ENCODE data around the gene ARHGEF10L. TPM values are rescaled to one million over a fixed set of nuclear protein-coding genes. Genes with fewer than 3 reads are reported as not detected.

Gene ARHGEF10L
- total and polyA plus RNA-seq, 5 donors from 2014 or later, result not detected

DNA sequence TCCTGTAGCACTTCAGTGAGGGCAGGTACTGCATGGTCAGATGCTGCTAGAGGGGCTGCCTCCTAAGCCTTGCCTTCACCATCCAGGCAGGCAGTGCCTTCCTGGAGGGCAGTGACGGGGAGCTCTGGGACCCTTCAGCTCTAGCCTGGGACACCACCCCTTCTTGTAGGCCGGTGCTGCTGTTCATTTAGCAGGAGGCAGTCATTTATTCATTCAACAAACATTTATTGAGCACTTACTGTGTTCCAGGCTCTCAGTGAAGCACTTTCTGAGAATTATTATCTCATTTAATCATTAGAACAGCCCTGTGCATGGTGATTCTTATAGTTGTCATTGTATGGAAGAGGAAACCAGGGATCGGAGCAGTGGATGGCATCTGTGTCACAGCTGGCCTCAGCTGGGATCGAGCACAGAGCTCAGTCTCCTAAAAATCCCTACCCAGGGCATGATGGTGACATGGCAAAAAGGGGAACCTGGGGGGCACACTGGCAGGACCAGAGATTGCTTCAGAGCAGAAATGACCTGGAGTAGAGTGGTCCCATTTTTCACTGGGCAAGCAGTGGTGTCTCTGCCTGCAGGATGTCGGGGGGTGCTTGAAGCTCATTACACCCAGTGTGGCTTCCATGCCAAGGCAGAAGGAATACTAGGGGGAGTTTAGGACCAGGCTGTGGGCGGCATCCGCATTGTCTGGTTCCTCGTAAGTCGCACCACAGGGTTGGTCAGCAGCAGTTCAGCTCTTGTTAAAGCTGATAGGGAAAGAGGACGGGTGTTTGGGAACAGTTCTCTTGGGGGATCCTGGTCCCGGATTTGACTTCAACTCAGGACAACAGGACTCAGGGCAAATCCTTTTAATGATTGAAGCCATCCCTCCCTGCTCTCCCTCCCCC lies 28.8 kb downstream of the ARHGEF10L start:
- no peak overlapping the region for H3K27ac Mint-ChIP-seq
- Histone ChIP-seq H3K9me3 (ENCODE audit: control insufficient read depth in 2 of 2, low read length in 2 of 2) (no peaks in the 10 kb centered on the region), H3K4me3 (ENCODE audit: low read depth, low read length) (no peak overlapping the region), H3K27me3 (ENCODE audit: control insufficient read depth, insufficient read depth, low read length) (no peaks in the 10 kb centered on the region), H3K36me3 (ENCODE audit: control insufficient read depth, insufficient read depth, low read length) (no peaks in the 10 kb centered on the region), H3K4me1 (ENCODE audit: control insufficient read depth, insufficient read depth, low read length, poor library complexity, severe bottlenecking) (no peaks in the 10 kb centered on the region), H3K27ac (ENCODE audit: insufficient read depth, low read length, poor library complexity, severe bottlenecking) (no peak overlapping the region)
- H3K9me3 Mint-ChIP-seq, result peaks cover 0 to 1% (median 0%) of the 10 kb centered on the region in 7 donors
- no peaks in the 10 kb centered on the region for H3K36me3 Mint-ChIP-seq
- peaks cover 5% of the 10 kb centered on the region for H3K27me3 Mint-ChIP-seq
- ATAC-seq (ENCODE audit: low read depth in 2 of 2), result no peak
- DNase-seq, result no peak
- H3K4me1 Mint-ChIP-seq, result no peaks in the 10 kb centered on the region
- H3K4me3 Mint-ChIP-seq, result no peak overlapping the region

DNA sequence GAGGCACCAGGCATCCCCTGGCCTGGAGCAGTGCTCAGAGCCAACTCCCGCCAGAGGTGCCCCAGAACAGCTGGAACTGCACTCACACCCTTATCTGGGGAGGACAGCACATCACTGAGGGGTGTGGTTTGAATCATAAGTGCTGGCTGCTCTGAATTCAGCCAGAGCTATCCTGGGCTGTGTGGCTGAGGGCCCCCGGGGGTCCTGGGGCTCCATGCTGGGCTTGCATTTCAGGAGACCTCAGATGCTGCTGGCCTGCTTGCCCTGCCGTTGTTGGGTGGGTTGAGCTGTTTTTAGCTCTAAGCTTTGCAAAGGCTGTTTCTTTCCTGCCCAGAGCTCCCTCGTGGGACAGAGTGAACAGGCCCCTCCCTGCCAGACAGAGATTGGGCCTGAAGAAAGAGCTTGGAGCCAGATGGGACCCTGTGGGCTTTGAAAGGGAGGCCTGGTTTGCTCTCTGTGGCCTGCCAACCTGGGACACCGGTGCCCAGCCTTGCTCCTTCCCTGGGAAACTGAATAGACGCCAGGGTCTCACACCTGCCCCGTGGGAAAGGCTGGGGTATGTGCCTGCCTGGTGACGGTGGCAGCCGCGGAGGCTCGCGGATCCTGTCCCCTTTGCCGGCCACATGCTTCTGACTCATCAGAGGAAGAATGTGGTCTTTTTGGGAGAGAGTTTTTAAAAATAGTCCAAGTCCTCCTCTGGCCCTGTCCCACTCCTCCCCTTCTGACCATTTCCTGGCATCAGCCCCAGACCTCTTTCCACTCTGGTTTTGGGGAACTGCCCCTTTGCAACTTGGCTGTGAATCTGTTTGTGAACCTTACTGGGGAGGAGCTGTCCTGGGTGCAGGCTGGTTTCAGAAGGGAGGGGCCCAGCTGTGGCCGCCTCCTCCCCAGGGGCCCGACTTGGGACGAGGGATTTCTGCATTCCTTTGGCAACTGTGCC lies 30.0 kb downstream of the ARHGEF10L start:
- no peak for ATAC-seq (ENCODE audit: low read depth in 2 of 2)

DNA sequence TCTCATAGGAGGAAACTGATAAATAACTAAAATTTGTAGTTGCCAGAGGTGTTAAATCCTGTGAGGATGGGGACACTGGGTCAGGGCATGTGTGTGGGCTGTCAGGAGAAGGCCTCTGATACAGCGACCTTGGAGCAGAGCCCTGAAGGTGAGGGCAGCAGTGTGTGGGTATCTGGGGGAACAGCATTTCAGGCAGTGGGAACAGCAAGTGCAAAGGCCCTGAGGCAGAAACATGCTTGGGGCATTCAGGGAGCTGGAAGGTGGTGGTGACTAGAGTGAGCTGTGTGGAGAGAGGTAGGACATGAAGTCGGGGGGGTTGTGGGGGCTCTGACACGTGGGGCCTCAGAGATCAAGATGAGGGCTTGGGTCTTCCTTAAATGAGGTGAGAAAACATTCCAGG lies 30.7 kb downstream of the ARHGEF10L start:
- no peak overlapping the region for H3K27ac ChIP-seq (ENCODE audit: insufficient read depth, low read length, poor library complexity, severe bottlenecking)
- no peak for DNase-seq
- no peak overlapping the region for H3K4me3 Mint-ChIP-seq
- no peak for ATAC-seq (ENCODE audit: low read depth in 2 of 2)
- H3K36me3 Mint-ChIP-seq, result no peaks in the 10 kb centered on the region
- H3K27me3 Mint-ChIP-seq, result peaks cover 5% of the 10 kb centered on the region
- H3K27me3 ChIP-seq (ENCODE audit: control insufficient read depth, insufficient read depth, low read length), result no peaks in the 10 kb centered on the region
- no peak overlapping the region for H3K27ac Mint-ChIP-seq
- no peaks in the 10 kb centered on the region for H3K4me1 Mint-ChIP-seq
- no peak overlapping the region for H3K4me3 ChIP-seq (ENCODE audit: low read depth, low read length)
- H3K36me3 ChIP-seq (ENCODE audit: control insufficient read depth, insufficient read depth, low read length), result no peaks in the 10 kb centered on the region
- no peaks in the 10 kb centered on the region for H3K4me1 ChIP-seq (ENCODE audit: control insufficient read depth, insufficient read depth, low read length, poor library complexity, severe bottlenecking)
- H3K9me3 Mint-ChIP-seq, result peaks cover 0 to 1% (median 0%) of the 10 kb centered on the region in 7 donors
- H3K9me3 ChIP-seq (ENCODE audit: control insufficient read depth in 2 of 2, low read length in 2 of 2), result no peaks in the 10 kb centered on the region

More for the DNA sequence above, 30.0 kb downstream of the ARHGEF10L start:
- peaks cover 5% of the 10 kb centered on the region for H3K27me3 Mint-ChIP-seq
- H3K27ac Mint-ChIP-seq, result peak overlapping the region in 1 of 3 donors; percentile 11
- Histone ChIP-seq H3K27ac (ENCODE audit: insufficient read depth, low read length, poor library complexity, severe bottlenecking) (no peak overlapping the region), H3K4me1 (ENCODE audit: control insufficient read depth, insufficient read depth, low read length, poor library complexity, severe bottlenecking) (no peaks in the 10 kb centered on the region), H3K36me3 (ENCODE audit: control insufficient read depth, insufficient read depth, low read length) (no peaks in the 10 kb centered on the region), H3K4me3 (ENCODE audit: low read depth, low read length) (no peak overlapping the region), H3K27me3 (ENCODE audit: control insufficient read depth, insufficient read depth, low read length) (no peaks in the 10 kb centered on the region), H3K9me3 (ENCODE audit: control insufficient read depth in 2 of 2, low read length in 2 of 2) (no peaks in the 10 kb centered on the region)
- no peak overlapping the region for H3K4me3 Mint-ChIP-seq
- peaks cover 0 to 1% (median 0%) of the 10 kb centered on the region in 7 donors for H3K9me3 Mint-ChIP-seq
- no peaks in the 10 kb centered on the region for H3K36me3 Mint-ChIP-seq
- H3K4me1 Mint-ChIP-seq, result no peaks in the 10 kb centered on the region
- DNase-seq, result no peak

DNA sequence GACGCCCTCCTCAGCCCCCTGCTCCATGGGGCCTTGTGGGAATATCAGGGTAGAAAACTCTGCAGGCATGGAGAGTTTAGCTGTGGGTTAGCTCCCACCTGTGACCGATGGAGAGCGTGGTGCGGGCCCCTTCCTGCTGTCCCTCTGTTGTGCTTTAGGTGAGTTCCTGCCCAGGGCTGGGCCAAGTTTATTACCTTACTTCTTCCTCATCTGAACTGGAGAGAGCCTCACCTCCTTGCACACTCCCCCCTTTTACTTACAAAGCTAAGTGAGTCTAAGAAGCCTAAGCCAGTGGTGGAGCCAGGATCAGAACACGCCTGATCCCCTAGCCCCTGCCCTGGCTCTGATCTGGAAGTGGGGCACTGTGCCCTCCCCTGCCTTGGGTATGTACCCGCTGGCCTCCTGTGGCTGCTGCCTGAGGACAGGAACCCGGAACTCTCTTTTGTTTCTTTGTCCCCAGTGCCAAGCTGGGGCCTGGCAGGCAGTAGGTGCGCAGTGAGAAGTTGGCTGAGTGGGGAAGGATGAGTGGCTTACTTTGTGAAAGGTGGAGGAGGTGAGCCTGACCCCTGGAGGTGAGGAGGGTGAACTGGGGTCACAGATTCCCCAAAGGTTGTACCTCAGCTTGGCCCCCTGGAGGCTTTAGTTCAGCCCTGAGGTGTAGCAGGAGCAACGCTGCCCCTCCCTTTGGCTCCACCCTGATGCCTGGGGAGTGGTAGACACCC lies 32.9 kb downstream of the ARHGEF10L start:
- Mint-ChIP-seq H3K4me3 (no peak overlapping the region), H3K9me3 (no peaks in the 10 kb centered on the region), H3K27ac (no peak overlapping the region), H3K36me3 (no peaks in the 10 kb centered on the region), H3K4me1 (no peaks in the 10 kb centered on the region), H3K27me3 (peaks cover 5% of the 10 kb centered on the region)
- no peak overlapping the region for H3K27ac ChIP-seq (ENCODE audit: insufficient read depth, low read length, poor library complexity, severe bottlenecking)
- no peaks in the 10 kb centered on the region for H3K9me3 ChIP-seq (ENCODE audit: control insufficient read depth in 2 of 2, low read length in 2 of 2)
- H3K27me3 ChIP-seq (ENCODE audit: control insufficient read depth, insufficient read depth, low read length), result no peaks in the 10 kb centered on the region
- DNase-seq, result peak in 1 of 3 donors; percentile 2
- H3K4me1 ChIP-seq (ENCODE audit: control insufficient read depth, insufficient read depth, low read length, poor library complexity, severe bottlenecking), result no peaks in the 10 kb centered on the region
- no peak overlapping the region for H3K4me3 ChIP-seq (ENCODE audit: low read depth, low read length)
- ATAC-seq (ENCODE audit: low read depth in 2 of 2), result no peak
- no peaks in the 10 kb centered on the region for H3K36me3 ChIP-seq (ENCODE audit: control insufficient read depth, insufficient read depth, low read length)

DNA sequence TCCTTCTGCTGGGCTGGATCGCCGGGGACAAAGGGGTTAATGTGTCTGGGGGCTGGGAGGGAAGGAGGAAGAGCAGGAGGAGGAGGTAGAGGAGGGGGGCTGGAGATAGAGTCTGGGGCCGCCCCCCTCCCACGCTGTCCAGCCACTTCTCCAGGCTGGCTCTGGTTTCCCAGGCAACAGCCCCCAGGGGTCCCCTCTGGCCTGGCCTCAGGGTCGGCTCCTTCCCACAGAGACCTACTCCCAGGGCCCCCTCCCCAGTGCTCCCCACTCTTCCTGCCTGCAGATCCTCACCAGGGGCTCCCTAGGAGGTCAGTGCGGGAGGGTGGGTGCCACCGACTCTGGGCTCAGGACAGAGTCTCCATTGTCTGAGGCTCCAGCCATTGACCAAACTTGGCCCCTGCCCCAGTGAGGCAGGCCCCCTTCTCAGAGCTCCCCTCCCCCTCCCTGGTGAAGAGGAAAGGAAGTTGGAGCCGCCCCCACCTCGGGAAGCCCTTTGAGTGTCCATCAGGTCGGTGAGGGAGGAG lies 34.1 kb downstream of the ARHGEF10L start:
- Mint-ChIP-seq H3K4me1 (no peaks in the 10 kb centered on the region), H3K27ac (no peak overlapping the region), H3K27me3 (peaks cover 5% of the 10 kb centered on the region), H3K9me3 (no peaks in the 10 kb centered on the region), H3K4me3 (no peak overlapping the region), H3K36me3 (no peaks in the 10 kb centered on the region)
- Histone ChIP-seq H3K4me1 (ENCODE audit: control insufficient read depth, insufficient read depth, low read length, poor library complexity, severe bottlenecking) (no peaks in the 10 kb centered on the region), H3K27ac (ENCODE audit: insufficient read depth, low read length, poor library complexity, severe bottlenecking) (no peak overlapping the region), H3K27me3 (ENCODE audit: control insufficient read depth, insufficient read depth, low read length) (no peaks in the 10 kb centered on the region), H3K9me3 (ENCODE audit: control insufficient read depth in 2 of 2, low read length in 2 of 2) (no peaks in the 10 kb centered on the region), H3K36me3 (ENCODE audit: control insufficient read depth, insufficient read depth, low read length) (no peaks in the 10 kb centered on the region), H3K4me3 (ENCODE audit: low read depth, low read length) (no peak overlapping the region)
- ATAC-seq (ENCODE audit: low read depth in 2 of 2), result no peak
- DNase-seq, result no peak

DNA sequence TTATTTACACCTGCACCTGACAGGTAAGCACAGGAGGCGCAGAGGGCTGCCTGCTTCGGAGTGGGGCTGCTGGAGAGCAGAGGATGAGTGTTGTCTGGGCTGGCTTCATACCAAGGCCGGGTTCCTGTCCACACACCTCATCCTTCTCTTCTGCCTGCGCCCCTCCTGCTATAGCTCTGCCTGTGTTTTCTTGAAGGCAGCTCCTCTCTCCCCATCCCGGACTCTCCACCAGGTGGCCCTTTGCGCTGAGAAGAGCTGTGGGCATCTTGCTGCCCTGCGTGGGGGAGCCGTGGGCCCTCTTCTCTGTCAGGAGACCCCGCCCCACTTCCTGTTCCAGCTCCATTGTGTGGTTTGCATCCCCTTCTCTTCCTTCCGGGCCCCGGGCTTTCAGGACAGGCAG lies 35.0 kb downstream of the ARHGEF10L start:
- no peaks in the 10 kb centered on the region for H3K4me1 ChIP-seq (ENCODE audit: control insufficient read depth, insufficient read depth, low read length, poor library complexity, severe bottlenecking)
- DNase-seq, result no peak
- no peak overlapping the region for H3K27ac ChIP-seq (ENCODE audit: insufficient read depth, low read length, poor library complexity, severe bottlenecking)
- no peaks in the 10 kb centered on the region for H3K27me3 ChIP-seq (ENCODE audit: control insufficient read depth, insufficient read depth, low read length)
- H3K9me3 ChIP-seq (ENCODE audit: control insufficient read depth in 2 of 2, low read length in 2 of 2), result no peaks in the 10 kb centered on the region
- no peaks in the 10 kb centered on the region for H3K9me3 Mint-ChIP-seq
- H3K36me3 Mint-ChIP-seq, result no peaks in the 10 kb centered on the region
- no peak overlapping the region for H3K4me3 ChIP-seq (ENCODE audit: low read depth, low read length)
- peaks cover 5% of the 10 kb centered on the region for H3K27me3 Mint-ChIP-seq
- ATAC-seq (ENCODE audit: low read depth in 2 of 2), result no peak
- no peaks in the 10 kb centered on the region for H3K4me1 Mint-ChIP-seq
- no peaks in the 10 kb centered on the region for H3K36me3 ChIP-seq (ENCODE audit: control insufficient read depth, insufficient read depth, low read length)
- H3K4me3 Mint-ChIP-seq, result no peak overlapping the region
- H3K27ac Mint-ChIP-seq, result no peak overlapping the region

DNA sequence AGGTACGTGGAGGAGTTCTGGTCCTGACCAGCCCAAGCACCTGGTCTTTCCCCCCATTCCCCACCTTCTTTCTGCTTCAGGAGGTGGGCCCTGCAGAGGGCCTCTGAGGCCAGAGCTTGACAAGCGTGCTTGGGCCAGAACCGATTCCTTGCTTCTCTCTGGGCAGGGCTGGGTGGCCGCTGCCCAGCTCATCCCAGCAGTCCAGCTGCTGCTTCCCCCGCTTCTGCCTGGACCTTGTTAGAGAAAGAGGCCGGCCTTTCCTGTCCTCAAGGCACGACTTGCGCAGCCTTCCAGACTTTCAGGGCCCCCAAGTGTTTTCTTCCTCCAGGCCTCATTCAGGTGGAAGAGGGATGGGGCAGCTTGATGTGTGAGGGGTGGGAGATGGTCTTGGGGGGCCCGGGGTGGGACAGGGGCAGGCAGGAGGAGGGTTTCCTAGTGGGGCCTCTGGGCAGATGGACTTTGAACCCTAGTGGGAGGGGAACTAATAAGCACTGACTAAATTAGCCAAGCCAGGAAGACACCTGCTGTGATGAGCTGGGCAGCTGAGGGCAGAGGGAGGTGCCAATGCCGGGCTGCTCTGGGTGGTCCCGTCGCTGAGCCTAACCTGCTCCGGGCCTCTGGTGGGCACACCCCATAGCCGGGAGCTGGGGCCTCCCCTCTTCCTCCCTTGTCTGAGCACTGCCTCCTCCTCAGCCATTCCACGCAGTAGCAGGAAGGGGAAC lies 36.5 kb downstream of the ARHGEF10L start:
- Mint-ChIP-seq H3K4me1 (no peaks in the 10 kb centered on the region), H3K36me3 (no peaks in the 10 kb centered on the region), H3K27me3 (peaks cover 5% of the 10 kb centered on the region), H3K4me3 (no peak overlapping the region), H3K27ac (no peak overlapping the region), H3K9me3 (no peaks in the 10 kb centered on the region)
- DNase-seq (no peak), ATAC-seq (ENCODE audit: low read depth in 2 of 2) (no peak)
- Histone ChIP-seq H3K9me3 (ENCODE audit: control insufficient read depth in 2 of 2, low read length in 2 of 2) (no peaks in the 10 kb centered on the region), H3K4me1 (ENCODE audit: control insufficient read depth, insufficient read depth, low read length, poor library complexity, severe bottlenecking) (no peaks in the 10 kb centered on the region), H3K27me3 (ENCODE audit: control insufficient read depth, insufficient read depth, low read length) (no peaks in the 10 kb centered on the region), H3K4me3 (ENCODE audit: low read depth, low read length) (no peak overlapping the region), H3K27ac (ENCODE audit: insufficient read depth, low read length, poor library complexity, severe bottlenecking) (no peak overlapping the region), H3K36me3 (ENCODE audit: control insufficient read depth, insufficient read depth, low read length) (no peaks in the 10 kb centered on the region)

Measured in CD4-positive, CD25-positive, alpha-beta regulatory T cell (primary cell).